Heart left ventricle (tissue), 13 donors: ENCODE measurements around the gene TTC29.

Experiments used
- CTCF ChIP-seq, 12 donors: fragments of 200-600 bp; sonication (generic) in 4 of 12; IDR thresholded peaks; one replicate each; pipeline versions ENCODE4 v1.5.0 to v1.8.0; 2018 to 2022; ENCODE audit warnings: antibody characterized with exemption in 12 of 12, mild to moderate bottlenecking in 5 of 12
- POLR2A ChIP-seq, 2 donors: fragments of 450-650 bp; IDR thresholded peaks; one replicate each; pipeline ENCODE4 v1.6.1; 2017; ENCODE audit warnings: antibody characterized with exemption in 2 of 2, mild to moderate bottlenecking in 2 of 2, moderate library complexity in 2 of 2
- donor health status: ischemic (EF 13 %, LVEDD 7.1; RV severe dilation, severe dysfunction).
- donor health status: DM: no; HTN: yes; CAD: no.
- donor health status: DM: no; HTN: no; CAD: no.
- donor health status: ischemic (EF 25% LVEDD 6.9; RV normal size, moderate dysfunction).
- donor health status: ischemic (EF 25% LVEDD 5.7; RV mildly dilated, moderate dysfunction).
- donor health status: ischemic (EF 35%, LVEDD 5.7; RV mildly dilated, moderate dysfunction).
- donor health status: nonischemic (EF 11% LVEDD 7.7; RV severe dilation, severe dysfunction).
- donor health status: DM: yes; HTN: yes; CAD: no.
- donor health status: PGD.
- donor health status: ischemic (EF 29% LVEDD 5.4; RV normal size, mild dysfunction).
- donor health status: nonischemic (EF 23%, LVEDD 6.1; RV moderate dilation, normal function).

- TF ChIP-seq CTCF (IDR thresholded peaks at IDR 0.05) (no peak), POLR2A (IDR thresholded peaks at IDR 0.05) (no peak)
These were observed 150.0 kb downstream of the TTC29 start for GRCh38 chr4:146795711-146796110.
